GM18519 (cell line): Measurements from ENCODE around the gene WWP2.
"Not testable (repeated sequence)": the region's sequence is repeated elsewhere in the genome, so short reads cannot be mapped to it uniquely, and the experiment has no call there.

ENCODE experiments used
- ATAC-seq: cut with Tn5 transposase; IDR thresholded peaks from one replicate; pipeline ENCODE4 v1.9.1; 2021; ENCODE audit warnings: mild to moderate bottlenecking, moderate library complexity; ENCODE audit not compliant: unreplicated experiment, low FRiP score

WWP2 gene

GRCh38 chr16:69972120-69972519, 210.0 kb downstream of the WWP2 start:
- ATAC-seq, result not testable (repeated sequence)

DNA sequence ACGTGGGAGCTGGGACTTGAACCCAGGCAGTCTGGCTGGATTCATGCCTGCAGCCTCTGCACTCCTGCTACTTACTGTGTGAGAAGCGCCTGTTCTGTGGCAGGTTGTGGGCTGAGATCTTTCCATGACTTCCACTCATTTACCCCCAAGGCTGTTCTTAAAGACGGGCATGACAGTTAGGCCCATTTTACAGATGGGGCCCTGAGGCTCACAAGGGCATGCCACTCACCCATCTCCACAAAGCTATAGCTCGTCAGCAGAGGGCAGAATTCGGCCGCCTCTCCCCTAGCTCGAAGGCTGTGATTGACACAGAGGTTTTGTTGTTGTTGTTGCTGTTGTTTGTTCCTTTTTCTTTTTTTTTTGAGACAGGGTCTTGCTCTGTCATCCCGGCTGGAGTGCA, 210.8 kb downstream of the WWP2 start:
- ATAC-seq, result not testable (repeated sequence)

GRCh38 chr16:69985196-69985595, 223.1 kb downstream of the WWP2 start:
- ATAC-seq, result not testable (repeated sequence)
